ENCODE results near the gene APOL1.

DNA sequence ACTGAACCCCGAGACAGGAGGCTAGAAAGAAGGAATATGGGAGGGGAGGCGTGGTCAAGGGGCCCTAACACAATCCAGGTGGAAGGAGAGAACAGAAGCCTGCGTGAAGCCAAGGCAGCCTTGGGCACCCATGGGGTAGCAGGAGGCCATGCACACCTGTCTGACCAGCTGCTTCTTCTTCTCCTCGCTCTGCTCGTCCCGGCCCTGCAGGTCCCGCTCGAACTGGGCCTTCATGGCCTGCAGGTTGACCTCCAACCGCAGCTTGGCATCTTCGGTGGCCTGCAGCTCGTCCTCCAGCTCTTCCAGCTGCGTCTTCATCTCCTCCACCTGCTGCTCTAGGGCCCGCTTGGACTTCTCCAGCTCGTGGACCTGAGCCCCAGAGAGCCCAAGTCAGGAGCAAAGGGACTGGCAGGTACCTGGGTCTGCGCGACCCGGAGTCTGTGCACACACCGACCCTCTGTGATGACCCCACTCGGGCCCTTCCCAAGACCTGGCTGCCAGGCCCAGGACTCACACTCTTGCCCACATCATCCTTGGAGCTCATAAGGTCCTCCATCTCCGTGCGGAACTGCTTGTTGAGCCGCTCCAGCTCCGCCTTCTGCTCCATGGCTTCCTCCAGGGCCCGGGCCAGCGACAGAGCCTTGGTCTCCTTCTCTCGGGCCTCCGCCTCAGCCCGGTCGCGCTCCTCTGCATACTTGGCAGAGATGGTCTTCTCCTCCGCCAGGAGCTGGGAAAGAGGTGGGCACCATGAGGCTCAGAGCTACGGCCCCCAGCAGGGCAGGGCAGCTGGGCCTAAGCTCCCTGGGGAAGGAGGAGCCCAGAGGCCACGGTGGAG lies 35.9 kb downstream of the APOL1 start:
- TF ChIP-seq, protein P1, sequence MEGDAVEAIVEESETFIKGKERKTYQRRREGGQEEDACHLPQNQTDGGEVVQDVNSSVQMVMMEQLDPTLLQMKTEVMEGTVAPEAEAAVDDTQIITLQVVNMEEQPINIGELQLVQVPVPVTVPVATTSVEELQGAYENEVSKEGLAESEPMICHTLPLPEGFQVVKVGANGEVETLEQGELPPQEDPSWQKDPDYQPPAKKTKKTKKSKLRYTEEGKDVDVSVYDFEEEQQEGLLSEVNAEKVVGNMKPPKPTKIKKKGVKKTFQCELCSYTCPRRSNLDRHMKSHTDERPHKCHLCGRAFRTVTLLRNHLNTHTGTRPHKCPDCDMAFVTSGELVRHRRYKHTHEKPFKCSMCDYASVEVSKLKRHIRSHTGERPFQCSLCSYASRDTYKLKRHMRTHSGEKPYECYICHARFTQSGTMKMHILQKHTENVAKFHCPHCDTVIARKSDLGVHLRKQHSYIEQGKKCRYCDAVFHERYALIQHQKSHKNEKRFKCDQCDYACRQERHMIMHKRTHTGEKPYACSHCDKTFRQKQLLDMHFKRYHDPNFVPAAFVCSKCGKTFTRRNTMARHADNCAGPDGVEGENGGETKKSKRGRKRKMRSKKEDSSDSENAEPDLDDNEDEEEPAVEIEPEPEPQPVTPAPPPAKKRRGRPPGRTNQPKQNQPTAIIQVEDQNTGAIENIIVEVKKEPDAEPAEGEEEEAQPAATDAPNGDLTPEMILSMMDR (IDR thresholded peaks at IDR 0.05): no peak
- no peak for TF ChIP-seq ZFX (IDR thresholded peaks at IDR 0.05; ENCODE audit: borderline replicate concordance)

Measured in 22Rv1 (cell line).